Measurements from ENCODE around the gene HNRNPU. TPM values are rescaled to one million over a fixed set of nuclear protein-coding genes. Genes with fewer than 3 reads are reported as not detected.

HNRNPU gene
- total RNA-seq, 4 donors from 2014 or later: 284 to 367 (median 323) TPM

DNA sequence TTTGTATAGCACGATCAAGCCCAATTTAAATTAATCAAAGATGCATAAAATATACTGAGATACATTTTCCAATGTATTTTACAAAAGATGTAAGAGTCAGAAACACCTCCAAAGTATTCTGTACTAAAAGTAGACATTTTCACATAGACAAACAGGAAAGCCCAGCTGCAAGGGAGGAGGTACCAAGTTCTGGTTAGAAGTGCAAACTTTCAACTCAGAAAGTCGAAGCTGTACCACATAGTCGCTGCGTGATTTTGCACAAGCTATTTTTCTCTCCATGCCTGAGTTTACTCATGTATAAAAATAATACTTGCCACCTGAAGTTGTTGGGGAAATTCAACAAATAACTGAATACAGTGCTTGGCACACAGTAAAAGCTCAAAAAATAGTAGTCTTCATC, 5.6 kb upstream of the HNRNPU start:
- H3K27me3 ChIP-seq: no peaks in the 10 kb centered on the region
- no peaks in the 10 kb centered on the region for H3K36me3 ChIP-seq
- TF ChIP-seq EP300 (IDR thresholded peaks at IDR 0.05) (no peak), CTCF (IDR thresholded peaks at IDR 0.05) (no peak), POLR2A (IDR thresholded peaks at IDR 0.05) (no peak), POLR2AphosphoS5 (IDR thresholded peaks at IDR 0.05) (no peak)
- no peak for ATAC-seq
- peaks cover 0 to 19% (median 0%) of the 10 kb centered on the region in 3 donors for H3K4me1 ChIP-seq
- H3K4me3 ChIP-seq: no peak overlapping the region
- no peaks in the 10 kb centered on the region for H3K9me3 ChIP-seq
- WGBS, 2 donors (ENCODE audit: low coverage in 1 of 2): 91 to 95% methylated on average over 4 of the region's 4 CpGs
- H3K27ac ChIP-seq: no peak overlapping the region

- H3K4me3 ChIP-seq: no peak overlapping the region
- H3K4me1 ChIP-seq: peaks cover 0 to 20% (median 0%) of the 10 kb centered on the region in 3 donors
- no peaks in the 10 kb centered on the region for H3K27me3 ChIP-seq
- no peak overlapping the region for H3K27ac ChIP-seq
- no peak for TF ChIP-seq EP300 (IDR thresholded peaks at IDR 0.05)
- no peak for TF ChIP-seq POLR2A (IDR thresholded peaks at IDR 0.05)
- no peak for TF ChIP-seq POLR2AphosphoS5 (IDR thresholded peaks at IDR 0.05)
- no peaks in the 10 kb centered on the region for H3K9me3 ChIP-seq
- no peaks in the 10 kb centered on the region for H3K36me3 ChIP-seq
- WGBS, 2 donors (ENCODE audit: low coverage in 1 of 2): 89 to 92% methylated on average over 9 to 11 of the region's 12 CpGs
- no peak for ATAC-seq
Measured at GRCh38 chr1:244869364-244869827, 5.1 kb upstream of the HNRNPU start.

GRCh38 chr1:244868484-244869363, 4.4 kb upstream of the HNRNPU start:
- Histone ChIP-seq H3K4me1 (peaks cover 0 to 20% (median 0%) of the 10 kb centered on the region in 3 donors), H3K36me3 (no peaks in the 10 kb centered on the region), H3K27me3 (no peaks in the 10 kb centered on the region), H3K27ac (no peak overlapping the region), H3K4me3 (no peak overlapping the region), H3K9me3 (no peaks in the 10 kb centered on the region)
- TF ChIP-seq POLR2AphosphoS5 (IDR thresholded peaks at IDR 0.05) (no peak), EP300 (IDR thresholded peaks at IDR 0.05) (no peak), CTCF (IDR thresholded peaks at IDR 0.05) (no peak), POLR2A (IDR thresholded peaks at IDR 0.05) (no peak)
- WGBS, 2 donors (ENCODE audit: low coverage in 1 of 2): 89 to 90% methylated on average over 7 to 14 of the region's 23 CpGs
- no peak for ATAC-seq

DNA sequence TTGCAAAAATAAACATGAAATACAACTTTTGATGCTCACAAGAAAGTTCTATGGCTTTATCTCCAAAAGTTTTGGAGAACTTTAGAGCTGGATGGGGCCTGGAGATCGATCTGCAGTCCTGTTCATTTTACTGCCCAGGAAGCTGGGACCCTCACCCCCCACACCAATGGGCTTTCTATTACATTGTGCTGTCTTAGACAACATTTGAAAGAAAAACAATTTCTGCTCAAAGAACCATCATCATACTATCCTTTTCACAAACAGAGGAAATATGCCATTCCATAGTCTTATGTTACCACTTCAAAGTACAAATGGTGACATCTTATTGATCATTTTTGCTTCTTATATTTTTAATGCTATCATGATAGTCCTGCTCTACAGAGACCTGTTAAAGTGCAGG, 2.0 kb upstream of the HNRNPU start:
- no peak overlapping the region for H3K4me3 ChIP-seq
- peaks cover 0 to 28% (median 1%) of the 10 kb centered on the region in 3 donors for H3K4me1 ChIP-seq
- no peak for TF ChIP-seq EP300 (IDR thresholded peaks at IDR 0.05)
- TF ChIP-seq CTCF (IDR thresholded peaks at IDR 0.05): no peak
- no peak for TF ChIP-seq POLR2A (IDR thresholded peaks at IDR 0.05)
- TF ChIP-seq POLR2AphosphoS5 (IDR thresholded peaks at IDR 0.05): no peak
- 70 to 83% methylated on average over 1 of the region's 1 CpG for WGBS, 2 donors (ENCODE audit: low coverage in 1 of 2)
- H3K27me3 ChIP-seq: no peaks in the 10 kb centered on the region
- H3K36me3 ChIP-seq: no peaks in the 10 kb centered on the region
- peak overlapping the region in 3 of 4 donors; percentile 58 to 100 (median 100) for H3K27ac ChIP-seq
- ATAC-seq: no peak
- H3K9me3 ChIP-seq: no peaks in the 10 kb centered on the region

DNA sequence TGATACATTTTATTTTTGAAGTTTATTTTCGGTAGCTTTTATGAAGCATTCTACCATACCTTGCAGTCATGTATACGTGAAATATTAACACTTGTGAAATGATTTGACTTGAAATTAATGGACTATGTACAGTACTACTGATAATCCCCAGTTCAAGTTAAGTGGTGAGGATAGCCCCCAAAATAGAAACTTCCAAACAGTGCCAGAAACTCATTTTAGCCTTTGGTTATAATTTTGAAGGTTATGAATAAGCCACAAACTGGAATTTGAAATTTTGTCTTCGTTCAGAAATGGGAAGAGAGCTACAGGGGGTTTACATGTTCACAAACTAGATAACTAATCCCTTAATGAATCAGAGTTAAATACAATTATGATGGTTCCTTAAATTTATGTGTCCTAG, 1.5 kb upstream of the HNRNPU start:
- no peak for ATAC-seq
- no peak for TF ChIP-seq CTCF (IDR thresholded peaks at IDR 0.05)
- no peak for TF ChIP-seq POLR2AphosphoS5 (IDR thresholded peaks at IDR 0.05)
- TF ChIP-seq POLR2A (IDR thresholded peaks at IDR 0.05): no peak
- TF ChIP-seq EP300 (IDR thresholded peaks at IDR 0.05): no peak
- Histone ChIP-seq H3K4me1 (peaks cover 0 to 33% (median 6%) of the 10 kb centered on the region in 3 donors), H3K36me3 (peaks cover 0 to 2% of the 10 kb centered on the region in 2 donors), H3K4me3 (no peak overlapping the region), H3K9me3 (no peaks in the 10 kb centered on the region), H3K27me3 (no peaks in the 10 kb centered on the region), H3K27ac (peak overlapping the region; percentile 94 to 100 (median 98))
- WGBS, 2 donors (ENCODE audit: low coverage in 1 of 2): 32 to 52% methylated on average over 3 of the region's 3 CpGs
